ENCODE results near the gene INPP5A.

DNA sequence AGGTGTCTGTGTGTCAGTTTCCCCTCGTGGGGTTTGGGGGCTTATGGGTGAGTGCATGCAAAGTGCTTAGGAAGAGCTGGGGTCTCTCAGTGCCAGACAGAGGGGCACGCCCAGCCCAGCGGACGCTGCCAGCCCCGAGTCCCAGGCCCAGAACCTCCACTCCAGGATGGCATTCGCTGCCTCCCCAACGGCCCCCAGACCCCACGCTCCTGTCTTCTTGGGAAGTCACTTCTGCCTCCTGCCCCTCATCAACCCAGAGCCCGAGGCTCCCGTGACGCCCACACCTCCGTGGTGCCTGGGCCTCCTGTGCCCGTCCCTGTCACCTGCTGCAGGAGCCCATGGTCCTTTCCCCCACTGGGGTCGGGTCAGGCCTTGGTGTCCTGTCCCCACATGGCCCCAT, 213.3 kb downstream of the INPP5A start:
- TF ChIP-seq CTCF (IDR thresholded peaks at IDR 0.05 in 8 of 11, conservative IDR thresholded peaks at IDR 0.05 in 3 of 11) (no peak), POLR2AphosphoS5 (IDR thresholded peaks at IDR 0.05) (no peak), POLR2A (IDR thresholded peaks at IDR 0.05) (no peak)
